Naive thymus-derived CD8-positive, alpha-beta T cell (primary cell): ENCODE data around the gene RNF144B. TPM values are rescaled to one million over a fixed set of nuclear protein-coding genes. Genes with fewer than 3 reads are reported as not detected.

ENCODE experiments used
- ATAC-seq, 2 donors: fragments of 150-1000 bp; cut with Tn5 transposase in 1 of 2; sonication (Bioruptor Pico), chemical (Tn5 transposase) in 1 of 2; 1 replicate in 1 of 2; 2 replicates in 1 of 2; pipeline ENCODE4 v1.10.0; 2021; ENCODE audit warnings: mild to moderate bottlenecking in 2 of 2, moderate library complexity in 2 of 2
- POLR2A ChIA-PET: fragments of 350-600 bp; sonication (Branson Sonifier 250); formaldehyde crosslinking; loops from one replicate; lab custom pipeline; 2021; ENCODE audit warnings: antibody characterized with exemption; lab: Charles Lee
- DNase-seq, 10 donors: peaks; one replicate each; pipeline versions ENCODE4 v3.0.0 to v3.0.0-alpha.2; 2020 to 2022
- H3K27ac Mint-ChIP-seq, 10 donors: one replicate each; pipeline ENCODE4 v1.8.0; 2020 to 2022; ENCODE audit warnings: mild to moderate bottlenecking in 10 of 10, mixed read lengths in 10 of 10, moderate library complexity in 4 of 10, inconsistent platforms in 1 of 10
- H3K27me3 Mint-ChIP-seq, 5 donors: one replicate each; pipeline ENCODE4 v1.8.0; 2021 to 2022; ENCODE audit warnings: mixed read lengths in 5 of 5
- H3K36me3 Mint-ChIP-seq, 3 donors: one replicate each; pipeline ENCODE4 v1.8.0; 2020 to 2022; ENCODE audit warnings: mixed read lengths in 3 of 3, mild to moderate bottlenecking in 2 of 3, inconsistent platforms in 1 of 3
- H3K4me1 Mint-ChIP-seq, 4 donors: one replicate each; pipeline ENCODE4 v1.8.0; 2021 to 2022; ENCODE audit warnings: mixed read lengths in 4 of 4
- H3K4me3 Mint-ChIP-seq, 10 donors: one replicate each; pipeline ENCODE4 v1.8.0; 2020 to 2022; ENCODE audit warnings: mild to moderate bottlenecking in 10 of 10, mixed read lengths in 10 of 10, moderate library complexity in 6 of 10, inconsistent platforms in 1 of 10
- H3K9me3 Mint-ChIP-seq, 9 donors: one replicate each; pipeline ENCODE4 v1.8.0; 2020 to 2022; ENCODE audit warnings: mixed read lengths in 9 of 9, mild to moderate bottlenecking in 3 of 9, inconsistent platforms in 1 of 9, moderate library complexity in 1 of 9
- polyA plus RNA-seq, 3 donors: library from polyadenylated mRNA; unstranded; fragments of 300-500 nt; fragmentation: Illumina TruSeq; gene quantifications; one replicate each; pipeline ENCODE4 v1.2.3, GENCODE V29; 2021
- total RNA-seq, 8 experiments: library from RNA in 2 of 8; stranded (reverse) in 2 of 8; gene quantifications; one replicate each; pipeline ENCODE4 v1.2.3 and lab custom pipeline; 2021 to 2026

The RNF144B gene
- total and polyA plus RNA-seq, 5 experiments from 2014 or later: 2.1 to 6.4 (median 3.6) TPM

DNA sequence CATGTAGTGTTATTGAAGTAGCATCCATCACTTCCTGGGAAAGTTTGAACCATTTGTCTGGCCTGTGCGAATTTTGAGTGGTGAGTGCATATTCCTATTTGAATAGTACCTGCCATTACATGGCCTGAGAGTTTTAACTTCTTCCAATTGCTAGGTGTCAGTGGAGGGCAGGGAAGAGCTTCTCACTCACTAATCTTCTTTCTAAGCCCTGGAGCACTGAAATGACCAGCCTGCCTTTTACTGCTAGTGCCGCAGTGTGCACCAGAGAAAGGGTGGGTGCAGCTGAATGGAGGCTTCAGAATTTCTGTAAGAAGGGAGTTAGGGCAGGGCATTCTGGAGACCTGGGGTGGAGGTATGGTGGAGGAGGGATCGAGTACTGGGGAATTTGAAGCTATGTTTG is 45.5 kb downstream of the RNF144B start:
- H3K36me3 Mint-ChIP-seq: peaks cover 14 to 40% (median 22%) of the 10 kb centered on the region in 3 donors

DNA sequence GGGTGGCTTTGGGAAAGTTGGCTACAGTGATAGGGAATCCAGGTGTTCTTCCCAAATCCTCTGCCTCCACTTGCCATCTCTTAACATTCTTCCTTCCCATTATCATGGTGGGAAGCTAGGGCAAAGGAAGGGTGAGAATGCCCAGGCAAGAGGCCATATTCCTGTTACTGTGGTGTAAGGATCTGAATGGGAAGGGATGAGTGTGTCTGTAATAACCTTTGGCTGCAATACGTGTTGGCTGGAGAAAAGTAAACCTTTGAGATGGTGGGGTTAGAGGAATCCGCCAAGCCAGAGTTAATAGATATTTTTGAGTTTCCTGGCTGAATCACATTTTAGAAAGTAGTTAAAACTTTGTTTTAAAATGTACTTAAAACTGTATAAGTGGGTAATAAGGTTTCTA is 45.9 kb downstream of the RNF144B start:
- Mint-ChIP-seq H3K27ac (peak overlapping the region in 1 of 10 donors; percentile 44), H3K36me3 (peaks cover 10 to 36% (median 19%) of the 10 kb centered on the region in 3 donors), H3K27me3 (no peaks in the 10 kb centered on the region), H3K4me1 (peaks cover 0 to 12% (median 6%) of the 10 kb centered on the region in 4 donors), H3K4me3 (no peak overlapping the region), H3K9me3 (no peaks in the 10 kb centered on the region)
- POLR2A ChIA-PET: interaction anchor here (0.6 to 0.7 kb wide), 2 partner anchors 24 to 32 kb away, joined by 3 to 4 read pairs; no protein-coding TSS in a partner anchor
- DNase-seq (no peak), ATAC-seq (no peak)

More for the DNA sequence above, 45.5 kb downstream of the RNF144B start:
- POLR2A ChIA-PET: interaction anchor here (0.6 to 0.7 kb wide), 2 partner anchors 25 to 31 kb away, joined by 3 to 4 read pairs; no protein-coding TSS in a partner anchor
- no peaks in the 10 kb centered on the region for H3K9me3 Mint-ChIP-seq
- peaks cover 0 to 7% (median 4%) of the 10 kb centered on the region in 4 donors for H3K4me1 Mint-ChIP-seq
- H3K27ac Mint-ChIP-seq: peak overlapping the region in 1 of 10 donors; percentile 44
- no peak for DNase-seq
- no peaks in the 10 kb centered on the region for H3K27me3 Mint-ChIP-seq
- H3K4me3 Mint-ChIP-seq: no peak overlapping the region
- no peak for ATAC-seq

GRCh38 chr6:18436341-18436740 is 49.2 kb downstream of the RNF144B start:
- ATAC-seq: no peak

DNA sequence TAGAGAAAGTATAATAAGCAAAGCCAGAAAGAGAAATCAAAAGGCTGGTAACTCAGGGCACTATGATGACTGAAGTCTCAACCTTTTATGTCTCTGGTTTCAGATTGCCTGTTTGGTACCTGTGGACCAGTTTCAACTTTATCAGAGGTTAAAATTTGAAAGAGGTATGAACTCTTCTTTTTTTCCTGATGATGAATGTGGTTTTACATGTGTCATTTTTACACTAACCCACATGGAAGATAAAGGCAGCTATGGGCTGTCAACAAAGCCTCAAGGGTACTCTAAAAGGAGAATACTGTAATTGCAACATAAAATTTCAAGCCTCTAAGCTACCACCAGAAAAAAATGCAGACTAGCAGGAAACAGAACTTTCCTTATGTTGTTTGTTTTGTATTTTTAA is 52.4 kb downstream of the RNF144B start:
- Mint-ChIP-seq H3K27me3 (no peaks in the 10 kb centered on the region), H3K27ac (peak overlapping the region in 5 of 10 donors; percentile 0 to 73 (median 57)), H3K36me3 (peaks cover 0 to 24% (median 8%) of the 10 kb centered on the region in 3 donors), H3K4me1 (peaks cover 4 to 36% (median 16%) of the 10 kb centered on the region in 4 donors), H3K9me3 (peaks cover 0 to 1% (median 0%) of the 10 kb centered on the region in 9 donors), H3K4me3 (no peak overlapping the region)
- ATAC-seq (peak in 1 of 2 donors; percentile 52), DNase-seq (peak in 2 of 10 donors; percentile 11 to 28)
- POLR2A ChIA-PET: no interaction called here

More at GRCh38 chr6:18436341-18436740, 49.2 kb downstream of the RNF144B start:
- DNase-seq: no peak
- POLR2A ChIA-PET: no interaction called here
- no peak overlapping the region for H3K27ac Mint-ChIP-seq
- H3K36me3 Mint-ChIP-seq: peaks cover 5 to 17% (median 13%) of the 10 kb centered on the region in 3 donors
- peaks cover 0 to 1% (median 0%) of the 10 kb centered on the region in 9 donors for H3K9me3 Mint-ChIP-seq
- H3K4me3 Mint-ChIP-seq: no peak overlapping the region
- peaks cover 4 to 33% (median 19%) of the 10 kb centered on the region in 4 donors for H3K4me1 Mint-ChIP-seq
- no peaks in the 10 kb centered on the region for H3K27me3 Mint-ChIP-seq

- no peak for ATAC-seq
- POLR2A ChIA-PET: no interaction called here
Observed at GRCh38 chr6:18441251-18441979, 54.3 kb downstream of the RNF144B start.

DNA sequence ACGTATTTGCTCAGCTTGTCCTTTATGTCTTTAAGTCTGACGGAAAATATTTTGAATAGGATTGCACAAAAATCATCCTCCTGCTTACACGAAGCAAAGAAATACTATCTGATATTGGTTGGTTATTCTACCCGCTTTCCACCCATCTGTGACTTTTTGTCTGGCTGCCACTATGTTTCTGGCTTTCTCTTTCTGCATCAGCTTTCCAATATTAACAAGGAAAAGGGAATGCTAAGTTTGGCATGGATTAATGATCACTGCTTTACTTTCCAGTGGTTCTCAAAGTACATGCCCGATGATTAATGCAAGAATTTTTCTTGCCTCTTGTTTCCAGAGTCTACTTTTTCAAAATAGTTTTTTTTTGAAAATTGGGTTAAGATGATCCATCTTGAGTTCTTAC is 57.0 kb downstream of the RNF144B start:
- Mint-ChIP-seq H3K27ac (no peak overlapping the region), H3K4me1 (peaks cover 2 to 32% (median 10%) of the 10 kb centered on the region in 4 donors)

More at GRCh38 chr6:18441251-18441979, 54.3 kb downstream of the RNF144B start:
- Mint-ChIP-seq H3K9me3 (peaks cover 0 to 1% (median 0%) of the 10 kb centered on the region in 9 donors), H3K27ac (peak overlapping the region in 2 of 10 donors; percentile 29 to 38), H3K27me3 (no peaks in the 10 kb centered on the region), H3K36me3 (peaks cover 0 to 17% (median 8%) of the 10 kb centered on the region in 3 donors), H3K4me3 (no peak overlapping the region), H3K4me1 (peaks cover 4 to 40% (median 16%) of the 10 kb centered on the region in 4 donors)
- DNase-seq: no peak

GRCh38 chr6:18445228-18445627 is 58.1 kb downstream of the RNF144B start:
- Mint-ChIP-seq H3K36me3 (peaks cover 0 to 15% (median 8%) of the 10 kb centered on the region in 3 donors), H3K9me3 (peaks cover 0 to 1% (median 0%) of the 10 kb centered on the region in 9 donors), H3K27me3 (no peaks in the 10 kb centered on the region), H3K4me3 (no peak overlapping the region), H3K27ac (no peak overlapping the region), H3K4me1 (peaks cover 0 to 24% (median 3%) of the 10 kb centered on the region in 4 donors)
- POLR2A ChIA-PET: interaction anchor here (0.6 kb wide), 1 partner anchor 1664 kb away, joined by 4 read pairs; no protein-coding TSS in a partner anchor
- no peak for ATAC-seq
- no peak for DNase-seq

More for the DNA sequence above, 57.0 kb downstream of the RNF144B start:
- ATAC-seq: no peak
- no peak for DNase-seq
- no peaks in the 10 kb centered on the region for H3K27me3 Mint-ChIP-seq
- H3K9me3 Mint-ChIP-seq: peaks cover 0 to 1% (median 0%) of the 10 kb centered on the region in 9 donors
- H3K4me3 Mint-ChIP-seq: no peak overlapping the region
- POLR2A ChIA-PET: no interaction called here
- peaks cover 0 to 15% (median 8%) of the 10 kb centered on the region in 3 donors for H3K36me3 Mint-ChIP-seq

GRCh38 chr6:18446771-18447170 is 59.6 kb downstream of the RNF144B start:
- ATAC-seq (no peak), DNase-seq (no peak)
- H3K36me3 Mint-ChIP-seq: peaks cover 0 to 7% (median 4%) of the 10 kb centered on the region in 3 donors
- no peak overlapping the region for H3K4me3 Mint-ChIP-seq
- no peaks in the 10 kb centered on the region for H3K27me3 Mint-ChIP-seq
- H3K27ac Mint-ChIP-seq: no peak overlapping the region
- POLR2A ChIA-PET: no interaction called here
- H3K4me1 Mint-ChIP-seq: peaks cover 0 to 11% (median 2%) of the 10 kb centered on the region in 4 donors
- H3K9me3 Mint-ChIP-seq: no peaks in the 10 kb centered on the region

DNA sequence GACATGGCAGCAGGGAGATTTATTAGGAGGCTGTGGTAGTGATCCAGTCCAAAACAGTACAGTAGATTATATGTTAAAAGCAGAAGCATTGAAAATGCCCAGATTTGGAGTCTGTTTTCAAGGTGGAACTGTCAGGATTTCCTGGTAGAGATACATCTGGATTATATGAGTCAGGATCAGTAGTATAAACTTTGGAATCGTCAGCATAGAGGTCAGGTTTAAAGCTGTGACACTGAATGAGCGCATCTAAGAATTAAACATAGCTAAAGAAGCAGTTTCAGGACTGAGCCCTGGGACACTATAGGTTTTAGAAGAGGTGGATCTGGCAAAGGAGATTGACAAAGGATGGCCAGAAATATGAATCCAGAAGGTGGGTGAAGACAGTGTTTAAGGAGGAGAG is 60.4 kb downstream of the RNF144B start:
- Mint-ChIP-seq H3K27ac (no peak overlapping the region), H3K36me3 (peaks cover 0 to 5% (median 3%) of the 10 kb centered on the region in 3 donors), H3K27me3 (no peaks in the 10 kb centered on the region), H3K4me3 (no peak overlapping the region), H3K9me3 (no peaks in the 10 kb centered on the region), H3K4me1 (peaks cover 0 to 11% (median 2%) of the 10 kb centered on the region in 4 donors)
- POLR2A ChIA-PET: no interaction called here
- no peak for DNase-seq
- no peak for ATAC-seq

DNA sequence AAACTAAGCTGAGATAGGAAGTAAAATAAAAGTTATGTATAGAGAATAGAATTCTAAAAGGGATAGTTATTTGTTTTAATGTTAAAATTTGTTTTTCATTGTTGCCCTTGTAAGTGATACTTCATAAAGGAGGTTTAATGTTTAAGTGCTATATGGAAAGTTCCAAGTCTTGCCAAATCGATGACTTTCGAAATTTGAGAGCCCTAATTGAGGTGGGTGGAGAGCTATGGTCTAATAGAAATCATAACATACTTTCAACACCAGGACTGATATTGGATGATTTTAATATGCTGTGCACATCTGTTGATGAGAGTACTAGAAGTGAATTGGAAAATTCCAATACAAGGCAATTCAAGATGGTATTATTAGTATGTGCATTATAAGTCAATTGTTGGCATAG is 64.6 kb downstream of the RNF144B start:
- H3K27me3 Mint-ChIP-seq: no peaks in the 10 kb centered on the region
- peaks cover 0 to 8% (median 4%) of the 10 kb centered on the region in 3 donors for H3K36me3 Mint-ChIP-seq
- DNase-seq (no peak), ATAC-seq (no peak)
- H3K9me3 Mint-ChIP-seq: no peaks in the 10 kb centered on the region
- H3K4me3 Mint-ChIP-seq: no peak overlapping the region
- H3K27ac Mint-ChIP-seq: no peak overlapping the region
- peaks cover 0 to 4% (median under 1%) of the 10 kb centered on the region in 4 donors for H3K4me1 Mint-ChIP-seq
- POLR2A ChIA-PET: no interaction called here

DNA sequence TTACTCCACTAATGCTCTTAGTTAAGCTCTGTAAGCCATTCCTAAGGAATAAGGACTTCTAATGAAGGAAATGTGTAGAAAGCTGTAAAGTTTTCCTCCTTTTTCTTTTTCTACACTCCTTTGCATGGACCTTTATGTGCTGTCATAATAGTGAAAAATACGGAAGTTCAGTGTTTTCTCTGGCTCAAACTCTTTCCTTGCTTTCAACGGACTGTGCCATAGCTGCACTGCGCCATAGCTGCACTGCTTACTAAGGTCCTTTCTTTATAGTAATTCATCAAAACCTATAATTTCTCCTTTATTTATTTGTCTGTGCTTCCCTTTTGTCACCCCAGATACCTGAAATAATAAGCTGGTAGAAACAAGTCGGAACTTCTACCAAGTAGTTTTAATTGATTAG is 67.3 kb downstream of the RNF144B start:
- no peak for ATAC-seq
- Mint-ChIP-seq H3K9me3 (no peaks in the 10 kb centered on the region), H3K36me3 (peaks cover 10 to 29% (median 25%) of the 10 kb centered on the region in 3 donors), H3K4me1 (peaks cover 0 to 7% (median 2%) of the 10 kb centered on the region in 4 donors), H3K4me3 (no peak overlapping the region), H3K27me3 (no peaks in the 10 kb centered on the region), H3K27ac (no peak overlapping the region)
- DNase-seq: no peak
- POLR2A ChIA-PET: no interaction called here

DNA sequence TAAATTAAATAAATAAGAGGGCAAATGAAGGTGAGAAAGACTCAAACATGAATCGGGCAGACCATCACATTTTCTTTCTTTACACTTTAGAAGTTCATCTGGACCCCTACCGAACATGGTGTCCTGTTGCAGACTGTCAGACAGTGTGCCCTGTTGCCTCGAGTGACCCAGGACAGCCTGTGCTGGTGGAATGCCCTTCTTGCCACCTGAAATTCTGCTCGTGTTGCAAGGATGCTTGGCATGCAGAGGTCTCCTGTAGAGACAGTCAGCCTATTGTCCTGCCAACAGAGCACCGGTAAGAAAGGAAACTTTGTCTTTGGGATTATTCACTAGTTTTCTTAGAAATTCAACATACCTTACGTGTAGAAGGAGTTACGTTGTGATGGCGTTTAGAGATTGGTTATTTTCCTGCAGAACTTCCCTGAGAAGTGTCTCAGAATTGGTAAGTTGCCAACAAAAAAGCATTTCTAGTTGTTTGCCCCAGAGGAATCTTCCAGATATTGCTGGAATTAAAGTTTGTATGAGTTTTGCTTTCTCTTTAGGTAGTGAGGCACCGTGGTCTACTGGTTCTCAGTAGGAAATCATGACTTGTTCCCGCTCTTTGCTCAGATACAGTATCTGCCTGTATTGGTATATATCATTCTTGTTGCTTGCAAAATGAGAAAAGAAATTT is 70.1 kb downstream of the RNF144B start:
- Mint-ChIP-seq H3K27me3 (no peaks in the 10 kb centered on the region), H3K4me3 (no peak overlapping the region), H3K36me3 (peaks cover 31 to 48% (median 47%) of the 10 kb centered on the region in 3 donors), H3K27ac (no peak overlapping the region), H3K9me3 (peaks cover 0 to 10% (median 0%) of the 10 kb centered on the region in 9 donors), H3K4me1 (peaks cover 0 to 5% (median 0%) of the 10 kb centered on the region in 4 donors)
- POLR2A ChIA-PET: interaction anchor here (0.7 kb wide), 1 partner anchor 25 kb away, joined by 4 read pairs; no protein-coding TSS in a partner anchor
- ATAC-seq (no peak), DNase-seq (no peak)
